GM12878 (cell line): ENCODE measurements around the gene PACSIN3. TPM values are rescaled to one million over a fixed set of nuclear protein-coding genes. Genes with fewer than 3 reads are reported as not detected.
A peak's percentile ranks its signal among the peaks of the same experiment; 100 is the strongest.

Source experiments
- ATAC-seq: fragments of 200-7000 bp; cut with Tn5 transposase; 3 replicates; pipeline ENCODE4 v1.9.1; 2020; ENCODE audit warnings: mild to moderate bottlenecking, moderate library complexity
- BruUV-seq: library from RNA; stranded (reverse); fragments of 400-500 nt; replicated peaks from 2 replicates; lab custom pipeline; 2021; lab: Mats Ljungman, UMichigan
- CTCF ChIA-PET: fragments of 300-600 bp; sonication (Branson Sonifier 250); formaldehyde crosslinking; extraction: SDS; loops from one replicate; lab custom pipeline; 2021; ENCODE audit warnings: inconsistent platforms; lab: Yijun Ruan, JAX
- POLR2A ChIA-PET: fragments of 350-600 bp; formaldehyde crosslinking; extraction: SDS; loops from one replicate; lab custom pipeline; 2021; ENCODE audit warnings: inconsistent platforms; lab: Charles Lee
- RAD21 ChIA-PET: fragments of 300-600 bp; sonication (Branson Sonifier 250); formaldehyde crosslinking; loops from one replicate; lab custom pipeline; 2023; ENCODE audit warnings: antibody characterized with exemption; ENCODE audit not compliant: unreplicated experiment; lab: Charles Lee
- SMC1A ChIA-PET: fragments of 300-600 bp; sonication (Branson Sonifier 250); formaldehyde crosslinking; loops from one replicate; lab custom pipeline; 2023; ENCODE audit not compliant: unreplicated experiment, uncharacterized antibody; lab: Charles Lee
- DNase-seq: peaks from one replicate; pipeline ENCODE4 v3.0.0-alpha.2; 2011; ENCODE audit warnings: low read depth, low spot score
- FAIRE-seq: peaks from 3 replicates; lab custom pipeline; 2011; peaks lifted over from hg19 to GRCh38; lab: Jason Lieb, UNC
- H2AFZ ChIP-seq: 2 replicates; pipeline ENCODE4 v1.6.0; 2011; ENCODE audit warnings: low read depth, low read length, control low read depth; ENCODE audit not compliant: control insufficient read depth
- H3K27ac ChIP-seq: 2 replicates; pipeline ENCODE4 v1.5.1; 2011; ENCODE audit warnings: control low read depth; ENCODE audit not compliant: control insufficient read depth, insufficient read depth
- H3K27me3 ChIP-seq, 2 experiments: replicated peaks in 1 of 2; 2 replicates each; pipeline versions ENCODE4 v1.6.0 to v1.6.1; 2011; ENCODE audit warnings: low read length in 1 of 2; ENCODE audit not compliant: control insufficient read depth in 2 of 2, insufficient read depth in 2 of 2
- H3K36me3 ChIP-seq, 2 experiments: 2 replicates each; pipeline ENCODE4 v1.5.1; 2011; ENCODE audit warnings: low read length in 1 of 2; ENCODE audit not compliant: control insufficient read depth in 2 of 2, insufficient read depth in 2 of 2
- H3K4me1 ChIP-seq: 2 replicates; pipeline ENCODE4 v1.6.1; 2011; ENCODE audit warnings: mild to moderate bottlenecking, low read length, moderate library complexity, mixed read lengths; ENCODE audit not compliant: control insufficient read depth, insufficient read depth
- H3K4me2 ChIP-seq: 2 replicates; pipeline ENCODE4 v1.6.0; 2011; ENCODE audit warnings: control low read depth; ENCODE audit not compliant: control insufficient read depth, insufficient read depth
- H3K4me3 ChIP-seq: fragments of 200-600 bp; sonication (generic); 2 replicates; pipeline ENCODE4 v1.5.1; 2016
- H3K79me2 ChIP-seq: 2 replicates; pipeline ENCODE4 v1.6.0; 2011; ENCODE audit warnings: low read length; ENCODE audit not compliant: control insufficient read depth, insufficient read depth
- H3K9ac ChIP-seq: 2 replicates; pipeline ENCODE4 v1.8.0; 2011; ENCODE audit warnings: low read length, control low read depth, mixed read lengths; ENCODE audit not compliant: control insufficient read depth, insufficient read depth
- H3K9me3 ChIP-seq: replicated peaks from 3 replicates; pipeline ENCODE4 v1.5.1; 2011; ENCODE audit warnings: mild to moderate bottlenecking, low read length; ENCODE audit not compliant: control insufficient read depth, insufficient read depth
- H4K20me1 ChIP-seq: 2 replicates; pipeline ENCODE4 v1.6.0; 2011; ENCODE audit not compliant: control insufficient read depth, insufficient read depth
- ATF7 ChIP-seq: fragments of 450-650 bp; IDR thresholded peaks from 2 replicates; pipeline ENCODE4 v1.6.1; 2016; ENCODE audit warnings: low read depth, mild to moderate bottlenecking
- KLF5 ChIP-seq: fragments of 450-650 bp; IDR thresholded peaks from 2 replicates; pipeline ENCODE4 v1.6.1; 2014; ENCODE audit warnings: mild to moderate bottlenecking; ENCODE audit not compliant: partially characterized antibody
- MYC ChIP-seq: IDR thresholded peaks from 2 replicates; pipeline ENCODE4 v1.6.1; 2011; ENCODE audit warnings: mild to moderate bottlenecking, low read length, moderate library complexity, inconsistent platforms; ENCODE audit not compliant: insufficient read depth, insufficient replicate concordance, insufficient read length, severe bottlenecking
- NBN ChIP-seq: fragments of 450-650 bp; IDR thresholded peaks from 2 replicates; pipeline ENCODE4 v1.6.1; 2016
- NR2C1 ChIP-seq: fragments of 450-650 bp; IDR thresholded peaks from 2 replicates; pipeline ENCODE4 v1.6.1; 2017; ENCODE audit warnings: antibody characterized with exemption, mild to moderate bottlenecking, moderate library complexity
- POLR2A ChIP-seq: IDR thresholded peaks from 2 replicates; pipeline ENCODE4 v1.6.1; 2011; ENCODE audit warnings: low read depth, mild to moderate bottlenecking, low read length
- RUNX3 ChIP-seq: IDR thresholded peaks from 2 replicates; pipeline ENCODE4 v1.6.1; 2012; ENCODE audit warnings: low read length, inconsistent platforms
- SMC3 ChIP-seq: IDR thresholded peaks from 2 replicates; pipeline ENCODE4 v1.6.1; 2011; ENCODE audit warnings: low read length, improper control_type of control experiment, borderline replicate concordance
- SPI1 ChIP-seq: IDR thresholded peaks from 2 replicates; pipeline ENCODE4 v1.6.1; 2011; ENCODE audit warnings: low read depth, mild to moderate bottlenecking, low read length, moderate library complexity, borderline replicate concordance; ENCODE audit not compliant: insufficient read depth
- YY1 ChIP-seq: IDR thresholded peaks from 2 replicates; pipeline ENCODE4 v1.6.1; 2011; ENCODE audit warnings: low read depth, mild to moderate bottlenecking, low read length
- ZNF384 ChIP-seq: IDR thresholded peaks from 2 replicates; pipeline ENCODE4 v1.6.1; 2012; ENCODE audit warnings: low read depth, mild to moderate bottlenecking, low read length, improper control_type of control experiment, borderline replicate concordance
- WGBS: methylation state at CpG from one replicate; pipeline ENCODE4 v1.1.6; 2016; ENCODE audit warnings: low lambda C conversion rate; ENCODE audit not compliant: insufficient replicate concordance, insufficient coverage; ENCODE audit errors: missing lambda C conversion rate; 5-methylcytosine and 5-hydroxymethylcytosine counted together
- in situ Hi-C: fragments of 300-500 bp; cut with MboI; formaldehyde crosslinking; loops from 9 replicates; pipeline ENCODE4 v1.14.3; 2018; ENCODE audit warnings: mixed read lengths
- intact Hi-C: fragments of 100-400 bp; cut with micrococcal nuclease; formaldehyde crosslinking; loops from one replicate; pipeline ENCODE4 v1.14.2; 2022; ENCODE audit not compliant: unreplicated experiment
- polyA plus RNA-seq, 11 experiments: library from polyadenylated mRNA; depleted of rRNA in 4 of 11; unstranded in 6 of 11; stranded (reverse) in 5 of 11; fragments of >200 nt; fragmentation: Nextera tagmentation in 4 of 11; fragmentation: Illumina TruSeq in 1 of 11; extraction: Ambion mirVana in 4 of 11; extraction: Trizol in 1 of 11; gene quantifications; 1 replicate in 1 of 11; 2 replicates in 10 of 11; pipeline versions ENCODE4 v1.2.1 to v1.2.3, GENCODE V29; 2011 to 2016; ENCODE audit warnings: inconsistent platforms in 2 of 11, missing spikeins in 2 of 11, low read depth in 1 of 11
- total RNA-seq, 4 experiments: library from RNA; depleted of rRNA in 3 of 4; stranded (reverse); fragments of >200 nt in 3 of 4; fragmentation: Illumina TruSeq in 1 of 4; extraction: Trizol in 1 of 4; gene quantifications; 2 replicates each; pipeline versions ENCODE4 v1.2.1 to v1.2.3, GENCODE V29; 2013 to 2021
- TF ChIP-seq, protein P1 (sequence below): fragments of 450-650 bp; IDR thresholded peaks from 2 replicates; pipeline ENCODE4 v1.6.1; 2017; ENCODE audit warnings: mild to moderate bottlenecking, low read depth, inconsistent platforms; ENCODE audit not compliant: poor library complexity, severe bottlenecking

Gene PACSIN3
- total and polyA plus RNA-seq, 10 of the 15 experiments (the other 5 are each of a cell fraction or from before 2014, with no cell fraction given): 0.05 to 0.82 (median 0.22) TPM; not detected in 1

DNA sequence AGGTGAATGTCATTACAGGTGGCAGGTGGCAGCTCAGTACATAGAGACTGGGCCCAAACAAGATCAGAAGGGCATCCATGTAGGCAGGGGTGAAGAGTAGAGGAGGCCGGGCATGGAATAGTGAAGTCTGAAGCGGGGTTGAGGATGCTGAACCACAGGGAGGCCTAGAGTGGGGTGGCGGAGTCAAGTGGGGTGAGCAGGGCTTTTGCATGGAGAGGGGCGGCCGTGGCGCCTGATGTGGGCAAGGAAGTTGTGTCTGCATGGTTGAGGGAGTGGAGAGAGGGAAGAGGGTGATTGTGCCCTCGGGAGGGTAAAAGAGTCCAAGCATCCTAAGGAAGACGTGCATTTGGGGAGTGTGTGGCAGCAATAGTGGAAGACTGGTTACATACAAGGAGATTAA is 42.9 kb upstream of the PACSIN3 start:
- H3K9ac ChIP-seq: no peak overlapping the region
- in situ Hi-C loops (no loop called here), intact Hi-C loops (no loop called here)
- ChIA-PET SMC1A (interaction anchor here (1.3 kb wide), 1 partner anchor 14 kb away, joined by 4 read pairs; the partner anchor contains the start of gene DDB2), POLR2A (interaction anchor here (0.7 kb wide), 2 partner anchors 16 to 268 kb away, joined by 3 to 4 read pairs; no protein-coding TSS in a partner anchor), CTCF (interaction anchor here (1.1 kb wide), 1 partner anchor 51 kb away, joined by 3 read pairs; no protein-coding TSS in a partner anchor), RAD21 (interaction anchor here (0.6 kb wide), 1 partner anchor 587 kb away, joined by 3 read pairs; no protein-coding TSS in a partner anchor)
- H3K9me3 ChIP-seq: no peaks in the 10 kb centered on the region
- 97% methylated on average over 8 of the region's 8 CpGs for WGBS
- ATAC-seq: no peak
- peaks cover 8% of the 10 kb centered on the region for H3K79me2 ChIP-seq
- BruUV-seq: no TSS peak
- no peak overlapping the region for H3K4me3 ChIP-seq
- H3K27me3 ChIP-seq: no peaks in the 10 kb centered on the region
- H3K4me1 ChIP-seq: peaks cover 10% of the 10 kb centered on the region
- H3K27ac ChIP-seq: no peak overlapping the region
- H3K36me3 ChIP-seq: peaks cover 1 to 13% of the 10 kb centered on the region in 2 experiments; a peak in 3 of 4 replicates
- TF ChIP-seq POLR2A (0 out of 2 replicates have a peak, but pooled peaks have one; percentile 35), YY1 (no peak)
- TF ChIP-seq, all 136 proteins: peak for 1
- H3K4me2 ChIP-seq: no peak overlapping the region
- H4K20me1 ChIP-seq: no peaks in the 10 kb centered on the region
- H2AFZ ChIP-seq: no peak overlapping the region
- no peak for DNase-seq
- no peak for FAIRE-seq

DNA sequence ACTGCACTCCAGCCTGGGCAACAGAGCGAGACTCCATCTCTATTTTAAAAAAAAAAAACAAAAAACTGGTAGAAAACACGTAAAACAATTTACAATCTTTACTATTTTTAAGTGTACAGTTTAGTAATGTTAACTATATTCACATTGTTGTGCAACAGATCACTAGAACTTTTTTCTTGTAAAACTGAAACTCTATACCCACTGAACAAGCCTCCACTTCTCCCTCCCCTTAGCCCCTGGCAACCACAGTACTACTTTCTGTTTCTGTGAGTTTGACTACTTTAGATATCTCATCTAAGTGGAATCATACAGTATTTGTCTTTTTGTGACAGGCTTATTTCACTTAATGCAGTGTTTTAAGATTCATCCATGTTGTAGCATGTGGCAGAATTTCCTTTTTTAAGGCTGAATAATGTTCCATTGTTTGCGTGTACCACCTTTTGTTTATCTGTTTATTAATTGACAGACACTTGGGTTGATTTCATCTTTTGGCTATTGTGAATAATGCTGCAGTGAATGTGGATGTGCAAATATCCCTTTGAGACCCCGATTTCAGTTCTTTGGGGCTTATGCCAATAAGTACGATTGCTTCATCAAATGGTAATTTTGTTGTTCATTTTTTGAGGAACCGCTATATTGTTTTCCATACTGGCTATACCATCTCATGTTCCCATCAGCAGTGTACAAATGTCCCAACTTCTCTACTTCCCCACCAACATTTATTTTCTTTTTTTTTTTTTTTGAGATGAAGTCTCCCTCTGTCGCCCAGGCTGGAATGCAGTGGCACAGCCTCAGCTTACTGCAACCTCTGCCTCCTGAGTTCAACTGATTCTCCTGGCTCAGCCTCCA is 39.5 kb upstream of the PACSIN3 start:
- Histone ChIP-seq H3K4me3 (peak overlapping the region; percentile 2; the same call in 1 of the 2 replicates), H3K4me1 (peaks cover 10% of the 10 kb centered on the region), H3K79me2 (peaks cover 8% of the 10 kb centered on the region), H3K27ac (peak overlapping the region; percentile 15; the same call in 1 of the 2 replicates), H2AFZ (no peak overlapping the region), H3K27me3 (no peaks in the 10 kb centered on the region), H3K9ac (no peak overlapping the region), H3K4me2 (peak overlapping the region; percentile 56; the same call in 1 of the 2 replicates), H3K36me3 (peaks cover 1 to 9% of the 10 kb centered on the region in 2 experiments; a peak in 3 of 4 replicates), H4K20me1 (no peaks in the 10 kb centered on the region), H3K9me3 (no peaks in the 10 kb centered on the region)
- ChIA-PET RAD21 (no interaction called here), CTCF (interaction anchor here (0.6 to 2.7 kb wide), 5 partner anchors 11 to 33 kb away, joined by 3 to 8 read pairs (median 3); partner anchors contain the start of genes ACP2 and DDB2), POLR2A (interaction anchor here (0.7 kb wide), 1 partner anchor 11 kb away, joined by 5 read pairs; no protein-coding TSS in a partner anchor), SMC1A (interaction anchor here (1.1 kb wide), 1 partner anchor 9 kb away, joined by 3 read pairs; no protein-coding TSS in a partner anchor)
- in situ Hi-C loops (no loop called here), intact Hi-C loops (no loop called here)
- TF ChIP-seq MYC (no peak), RUNX3 (peak; percentile 70), ZNF384 (0 out of 2 replicates have a peak, but pooled peaks have one; percentile 15), ATF7 (peak; percentile 11; the same call in 1 of the 2 replicates), SMC3 (no peak), NR2C1 (no peak), KLF5 (no peak), NBN (0 out of 2 replicates have a peak, but pooled peaks have one; percentile 42), SPI1 (peak; percentile 36; the same call in 1 of the 2 replicates)
- TF ChIP-seq, protein P1, sequence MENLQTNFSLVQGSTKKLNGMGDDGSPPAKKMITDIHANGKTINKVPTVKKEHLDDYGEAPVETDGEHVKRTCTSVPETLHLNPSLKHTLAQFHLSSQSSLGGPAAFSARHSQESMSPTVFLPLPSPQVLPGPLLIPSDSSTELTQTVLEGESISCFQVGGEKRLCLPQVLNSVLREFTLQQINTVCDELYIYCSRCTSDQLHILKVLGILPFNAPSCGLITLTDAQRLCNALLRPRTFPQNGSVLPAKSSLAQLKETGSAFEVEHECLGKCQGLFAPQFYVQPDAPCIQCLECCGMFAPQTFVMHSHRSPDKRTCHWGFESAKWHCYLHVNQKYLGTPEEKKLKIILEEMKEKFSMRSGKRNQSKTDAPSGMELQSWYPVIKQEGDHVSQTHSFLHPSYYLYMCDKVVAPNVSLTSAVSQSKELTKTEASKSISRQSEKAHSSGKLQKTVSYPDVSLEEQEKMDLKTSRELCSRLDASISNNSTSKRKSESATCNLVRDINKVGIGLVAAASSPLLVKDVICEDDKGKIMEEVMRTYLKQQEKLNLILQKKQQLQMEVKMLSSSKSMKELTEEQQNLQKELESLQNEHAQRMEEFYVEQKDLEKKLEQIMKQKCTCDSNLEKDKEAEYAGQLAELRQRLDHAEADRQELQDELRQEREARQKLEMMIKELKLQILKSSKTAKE: no peak
- WGBS: 68% methylated on average over 6 of the region's 7 CpGs
- BruUV-seq: no TSS peak
- peak; percentile 92 for FAIRE-seq
- peak; percentile 48 for DNase-seq
- ATAC-seq: peak; percentile 99
